OCI-LY1 (cell line): Measurements from ENCODE around the gene MAP4K4.

Experiments
- H2AFZ ChIP-seq: fragments of 200-600 bp; sonication (generic), shearing (Covaris generic); 2 replicates; pipeline ENCODE4 v1.6.0; 2014; ENCODE audit warnings: antibody characterized with exemption, mild to moderate bottlenecking, low read length
- H3F3A ChIP-seq: fragments of 200-600 bp; sonication (generic), shearing (Covaris generic); 2 replicates; pipeline ENCODE4 v1.6.0; 2014; ENCODE audit warnings: mild to moderate bottlenecking, antibody characterized with exemption, low read length, moderate library complexity; ENCODE audit not compliant: insufficient read depth
- H3K27ac ChIP-seq: fragments of 200-600 bp; sonication (generic); 2 replicates; pipeline ENCODE4 v1.5.1; 2014; ENCODE audit warnings: low read length, mixed run types, mild to moderate bottlenecking, low read depth; ENCODE audit not compliant: poor library complexity, severe bottlenecking
- H3K27me3 ChIP-seq: fragments of 200-600 bp; sonication (generic); 2 replicates; pipeline ENCODE4 v1.6.0; 2014; ENCODE audit warnings: antibody characterized with exemption, mild to moderate bottlenecking, low read length, moderate library complexity; ENCODE audit not compliant: insufficient read depth
- H3K36me3 ChIP-seq: fragments of 200-600 bp; sonication (generic); 2 replicates; pipeline ENCODE4 v1.6.1; 2014; ENCODE audit warnings: mild to moderate bottlenecking, antibody characterized with exemption, low read length, moderate library complexity, mixed read lengths; ENCODE audit not compliant: insufficient read depth
- H3K4me1 ChIP-seq: fragments of 200-600 bp; sonication (generic); 2 replicates; pipeline ENCODE4 v1.5.1; 2014; ENCODE audit warnings: mild to moderate bottlenecking, low read length, moderate library complexity; ENCODE audit not compliant: insufficient read depth, severe bottlenecking
- H3K4me2 ChIP-seq: fragments of 200-600 bp; sonication (generic), shearing (Covaris generic); 2 replicates; pipeline ENCODE4 v1.6.1; 2014; ENCODE audit warnings: low read length
- H3K4me3 ChIP-seq: fragments of 200-600 bp; sonication (generic); 2 replicates; pipeline ENCODE4 v1.5.1; 2014; ENCODE audit warnings: low read length, low read depth, mild to moderate bottlenecking, mixed read lengths; ENCODE audit not compliant: poor library complexity, severe bottlenecking
- H3K79me2 ChIP-seq: fragments of 200-600 bp; shearing (Covaris generic); 2 replicates; pipeline ENCODE4 v1.6.1; 2016; ENCODE audit warnings: mixed run types, low read length, mixed read lengths; ENCODE audit not compliant: insufficient read depth
- H3K9ac ChIP-seq: fragments of 200-600 bp; sonication (generic), shearing (Covaris generic); 2 replicates; pipeline ENCODE4 v1.6.1; 2014; ENCODE audit warnings: mild to moderate bottlenecking, low read length, mixed read lengths
- H3K9me2 ChIP-seq: fragments of 200-600 bp; sonication (generic), shearing (Covaris generic); 2 replicates; pipeline ENCODE4 v1.6.1; 2014; ENCODE audit warnings: low read depth, mild to moderate bottlenecking, low read length, mixed read lengths
- H3K9me3 ChIP-seq: fragments of 200-600 bp; shearing (Covaris generic); 2 replicates; pipeline ENCODE4 v1.6.1; 2014; ENCODE audit warnings: low read length, mixed read lengths
- H4K20me1 ChIP-seq: fragments of 200-600 bp; sonication (generic), shearing (Covaris generic); 2 replicates; pipeline ENCODE4 v1.6.0; 2016; ENCODE audit warnings: mild to moderate bottlenecking, low read length; ENCODE audit not compliant: insufficient read depth
- CTCF ChIP-seq: fragments of 200-600 bp; sonication (generic), shearing (Covaris generic); IDR thresholded peaks from 2 replicates; pipeline ENCODE4 v1.5.1; 2017; ENCODE audit warnings: mild to moderate bottlenecking, antibody characterized with exemption, low read length, moderate library complexity, mixed read lengths
- EZH2 ChIP-seq: fragments of 200-600 bp; sonication (generic), shearing (Covaris generic); IDR thresholded peaks from 2 replicates; pipeline ENCODE4 v1.8.0; 2017; ENCODE audit warnings: borderline replicate concordance, mixed run types, mild to moderate bottlenecking, antibody characterized with exemption, low read length, moderate library complexity, mixed read lengths

Gene MAP4K4

DNA sequence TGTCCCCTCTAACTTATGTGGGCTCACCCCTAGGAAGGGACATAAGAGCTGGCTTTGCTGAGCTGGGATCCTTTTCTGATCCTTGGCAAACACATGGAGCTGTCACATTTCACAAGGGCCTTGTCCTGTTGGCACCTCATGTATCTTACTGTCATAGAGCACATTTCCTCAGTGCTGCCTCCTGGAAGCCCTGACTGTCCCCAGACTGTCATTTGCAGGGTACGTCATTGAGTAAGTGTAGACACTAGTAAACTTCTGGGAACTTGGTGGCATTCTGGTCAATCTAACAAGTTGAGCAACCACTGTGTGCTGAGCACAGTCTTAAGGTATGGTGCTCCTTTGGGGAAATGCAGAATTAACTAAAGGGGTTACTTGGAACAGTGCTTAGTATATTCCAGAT, 199.8 kb downstream of the MAP4K4 start:
- Histone ChIP-seq H3K36me3 (peaks cover 19% of the 10 kb centered on the region), H3K4me3 (no peak overlapping the region), H3K27ac (no peak overlapping the region), H3F3A (no peaks in the 10 kb centered on the region), H3K9me3 (no peaks in the 10 kb centered on the region), H3K4me2 (no peak overlapping the region), H3K27me3 (no peaks in the 10 kb centered on the region), H2AFZ (no peak overlapping the region), H3K9ac (no peak overlapping the region), H3K9me2 (no peaks in the 10 kb centered on the region), H3K79me2 (no peaks in the 10 kb centered on the region), H3K4me1 (no peaks in the 10 kb centered on the region), H4K20me1 (no peaks in the 10 kb centered on the region)
- TF ChIP-seq EZH2: no peak
- TF ChIP-seq CTCF: no peak

DNA sequence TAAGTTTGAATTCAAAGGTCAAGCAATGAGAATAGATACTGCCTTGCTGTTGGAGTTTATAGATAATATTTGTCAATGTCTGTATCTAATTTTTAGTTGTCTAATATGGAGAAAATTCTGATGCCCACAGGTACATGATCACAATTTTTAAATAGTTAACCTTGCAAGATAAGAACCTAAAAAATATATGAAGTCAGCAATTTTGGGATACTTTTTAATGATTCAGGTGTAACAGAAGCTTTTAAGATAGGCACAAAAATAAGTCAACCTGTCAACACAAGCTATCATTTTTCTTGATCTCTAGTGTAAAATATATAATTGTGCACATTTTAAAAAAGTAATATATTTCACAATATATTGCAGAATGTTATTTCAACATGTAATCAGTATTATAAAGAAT, 201.8 kb downstream of the MAP4K4 start:
- Histone ChIP-seq H3K4me1 (no peaks in the 10 kb centered on the region), H3K4me3 (no peak overlapping the region), H3K36me3 (0 out of 2 replicates have a peak, but pooled peaks cover under 1% of the 10 kb centered on the region), H3K27ac (no peak overlapping the region), H3K4me2 (no peak overlapping the region), H4K20me1 (no peaks in the 10 kb centered on the region), H3K9me3 (no peaks in the 10 kb centered on the region), H3K79me2 (no peaks in the 10 kb centered on the region), H3K27me3 (no peaks in the 10 kb centered on the region), H3K9me2 (no peaks in the 10 kb centered on the region), H3K9ac (no peak overlapping the region), H3F3A (no peaks in the 10 kb centered on the region), H2AFZ (no peak overlapping the region)
- TF ChIP-seq CTCF: no peak
- TF ChIP-seq EZH2: no peak

DNA sequence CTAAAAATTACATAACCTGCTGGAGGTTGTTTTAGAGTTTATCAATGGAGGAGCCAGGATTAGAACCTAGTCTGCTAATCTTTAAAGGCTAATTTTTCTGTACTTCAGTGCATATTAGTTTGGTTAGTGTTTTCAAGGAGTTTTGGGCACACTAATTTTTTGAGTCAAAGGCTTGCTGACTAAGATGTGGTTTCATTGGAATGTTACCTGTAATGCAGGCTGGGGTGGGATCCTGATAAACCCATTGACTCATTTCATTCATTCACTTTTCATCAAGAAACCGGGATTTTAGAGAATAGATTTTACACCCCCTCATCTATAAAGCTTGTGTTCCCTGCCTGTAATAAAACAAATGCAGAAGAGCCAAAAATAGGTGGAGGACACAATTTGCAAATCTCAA, 202.4 kb downstream of the MAP4K4 start:
- H2AFZ ChIP-seq: no peak overlapping the region
- no peak overlapping the region for H3K9ac ChIP-seq
- no peak overlapping the region for H3K4me2 ChIP-seq
- H3K79me2 ChIP-seq: no peaks in the 10 kb centered on the region
- no peaks in the 10 kb centered on the region for H3K4me1 ChIP-seq
- no peaks in the 10 kb centered on the region for H4K20me1 ChIP-seq
- H3K4me3 ChIP-seq: no peak overlapping the region
- no peaks in the 10 kb centered on the region for H3K27me3 ChIP-seq
- H3K9me2 ChIP-seq: no peaks in the 10 kb centered on the region
- H3K27ac ChIP-seq: no peak overlapping the region
- no peaks in the 10 kb centered on the region for H3K36me3 ChIP-seq
- H3F3A ChIP-seq: no peaks in the 10 kb centered on the region
- H3K9me3 ChIP-seq: no peaks in the 10 kb centered on the region
- TF ChIP-seq EZH2: no peak
- no peak for TF ChIP-seq CTCF
